Mammary epithelial cell (primary cell): ENCODE data around the gene GP9.

Experiments used
- CTCF ChIP-seq, 2 donors: IDR thresholded peaks in 1 of 2; conservative IDR thresholded peaks in 1 of 2; 2 replicates each; pipeline ENCODE4 v1.5.1; 2011 to 2012; ENCODE audit warnings: inconsistent platforms in 2 of 2, low read length in 2 of 2, mild to moderate bottlenecking in 2 of 2, control low read depth in 1 of 2, low read depth in 1 of 2; ENCODE audit not compliant: insufficient read depth in 1 of 2; ENCODE audit errors: extremely low read depth in 1 of 2
- EZH2 ChIP-seq: IDR thresholded peaks from 2 replicates; pipeline ENCODE4 v1.6.1; 2012; ENCODE audit warnings: low read length, inconsistent platforms, borderline replicate concordance

GRCh38 chr3:129056451-129057173 is 4.0 kb upstream of the GP9 start:
- peak in 1 of 2 donors; percentile 13 for TF ChIP-seq CTCF (conservative IDR thresholded peaks at IDR 0.05 in 1 of 2, IDR thresholded peaks at IDR 0.05 in 1 of 2; ENCODE audit: extremely low read depth in 1 of 2, insufficient read depth in 1 of 2, low read depth in 1 of 2, low read length in 2 of 2)
- TF ChIP-seq EZH2: no peak
